GM21576 (cell line): ENCODE results near the gene PSMD8.
"Not testable (repeated sequence)": the region's sequence is repeated elsewhere in the genome, so short reads cannot be mapped to it uniquely, and the experiment has no call there.

Experiments
- ATAC-seq: cut with Tn5 transposase; IDR thresholded peaks from one replicate; pipeline ENCODE4 v1.9.1; 2021; ENCODE audit warnings: mild to moderate bottlenecking, moderate library complexity; ENCODE audit not compliant: unreplicated experiment

PSMD8 gene

GRCh38 chr19:38409631-38410133 is 35.3 kb downstream of the PSMD8 start:
- ATAC-seq = no peak

- ATAC-seq = not testable (repeated sequence)
Measured at GRCh38 chr19:38410407-38410806, 36.0 kb downstream of the PSMD8 start.

GRCh38 chr19:38411041-38411712 is 36.8 kb downstream of the PSMD8 start:
- no peak for ATAC-seq

- ATAC-seq = not testable (repeated sequence)
Measured at GRCh38 chr19:38411898-38412297, 37.5 kb downstream of the PSMD8 start.

- no peak for ATAC-seq
Measured at GRCh38 chr19:38412491-38412890, 38.1 kb downstream of the PSMD8 start.

- no peak for ATAC-seq
Measured at GRCh38 chr19:38412961-38413360, 38.6 kb downstream of the PSMD8 start.

- ATAC-seq = no peak
Measured at GRCh38 chr19:38413416-38413815, 39.0 kb downstream of the PSMD8 start.

GRCh38 chr19:38417146-38417543 is 42.8 kb downstream of the PSMD8 start:
- no peak for ATAC-seq

- ATAC-seq = no peak
Measured at GRCh38 chr19:38417544-38418506, 43.5 kb downstream of the PSMD8 start.

- ATAC-seq = no peak
Measured at GRCh38 chr19:38420935-38421334, 46.6 kb downstream of the PSMD8 start.

GRCh38 chr19:38421856-38422255 is 47.5 kb downstream of the PSMD8 start:
- ATAC-seq = no peak

- no peak for ATAC-seq
Measured at GRCh38 chr19:38422438-38422837, 48.1 kb downstream of the PSMD8 start.

GRCh38 chr19:38424272-38424671 is 49.9 kb downstream of the PSMD8 start:
- ATAC-seq = no peak

GRCh38 chr19:38425222-38425809 is 50.9 kb downstream of the PSMD8 start:
- no peak for ATAC-seq

- no peak for ATAC-seq
Measured at GRCh38 chr19:38425810-38426466, 51.6 kb downstream of the PSMD8 start, which contains the start of gene RASGRP4. Gene RASGRP4 (minus strand): TSS chr19:38426219. CDS start chr19:38426091, 128 bp downstream.

GRCh38 chr19:38427035-38427677 is 52.8 kb downstream of the PSMD8 start:
- not testable (repeated sequence) for ATAC-seq

GRCh38 chr19:38429055-38429810 is 54.9 kb downstream of the PSMD8 start:
- no peak for ATAC-seq

GRCh38 chr19:38429811-38430156 is 55.4 kb downstream of the PSMD8 start:
- no peak for ATAC-seq

GRCh38 chr19:38430931-38431330 is 56.6 kb downstream of the PSMD8 start:
- no peak for ATAC-seq
